HepG2 (cell line): ENCODE measurements around the gene TMEM121. TPM values are rescaled to one million over a fixed set of nuclear protein-coding genes. Genes with fewer than 3 reads are reported as not detected.

ENCODE experiments used
- ATAC-seq: fragments of 200-7000 bp; cut with Tn5 transposase; 3 replicates; pipeline ENCODE4 v1.9.1; 2020; ENCODE audit warnings: mild to moderate bottlenecking, moderate library complexity
- BruUV-seq: library from RNA; stranded (reverse); fragments of 400-500 nt; replicated peaks from 2 replicates; lab custom pipeline; 2021; lab: Mats Ljungman, UMichigan
- CTCF ChIA-PET: fragments of 300-600 bp; formaldehyde crosslinking; extraction: SDS; loops from one replicate; lab custom pipeline; 2021; ENCODE audit warnings: low total read pairs, inconsistent platforms, low intra/inter-chr PET ratio; lab: Yijun Ruan, JAX
- POLR2A ChIA-PET: fragments of 350-600 bp; sonication (Branson Sonifier 250); formaldehyde crosslinking; loops from one replicate; lab custom pipeline; 2020; ENCODE audit warnings: antibody characterized with exemption, inconsistent platforms; lab: Yijun Ruan, JAX
- DNase-seq: peaks from one replicate; pipeline ENCODE4 v3.0.0-alpha.2; 2015; ENCODE audit warnings: low spot score
- FAIRE-seq: peaks from 3 replicates; lab custom pipeline; 2011; peaks lifted over from hg19 to GRCh38; lab: Jason Lieb, UNC
- H2AFZ ChIP-seq: one replicate; pipeline ENCODE4 v1.6.1; 2011; ENCODE audit warnings: low read length, inconsistent platforms
- H3K27ac ChIP-seq: fragments of 300-600 bp; 3 replicates; pipeline ENCODE4 v1.8.0; 2011; ENCODE audit warnings: mixed run types, mild to moderate bottlenecking, mixed read lengths, low read length, inconsistent platforms; ENCODE audit not compliant: insufficient read depth; ENCODE audit errors: extremely low read length
- H3K27me3 ChIP-seq, 2 experiments: fragments of 200-600 bp in 1 of 2; 2 replicates in 1 of 2; 3 replicates in 1 of 2; pipeline versions ENCODE4 v1.6.0 to v1.8.0; 2011; ENCODE audit warnings: low read length in 2 of 2, mild to moderate bottlenecking in 2 of 2, moderate library complexity in 2 of 2, inconsistent platforms in 1 of 2; ENCODE audit not compliant: insufficient read depth in 2 of 2, control insufficient read depth in 1 of 2
- H3K36me3 ChIP-seq, 2 experiments: fragments of 200-600 bp in 1 of 2; replicated peaks in 1 of 2; 2 replicates in 1 of 2; 3 replicates in 1 of 2; pipeline versions ENCODE4 v1.5.1 to v1.8.0; 2011; ENCODE audit warnings: low read length in 2 of 2, inconsistent platforms in 1 of 2; ENCODE audit not compliant: insufficient read depth in 2 of 2, control insufficient read depth in 1 of 2
- H3K4me1 ChIP-seq: 2 replicates; pipeline ENCODE4 v1.5.1; 2012; ENCODE audit warnings: low read length, inconsistent platforms; ENCODE audit not compliant: insufficient read depth
- H3K4me2 ChIP-seq: 2 replicates; pipeline ENCODE4 v1.6.0; 2011; ENCODE audit warnings: low read depth, low read length, inconsistent platforms
- H3K4me3 ChIP-seq, 3 experiments: fragments of 200-600 bp in 1 of 3; sonication (generic), shearing (Covaris generic) in 1 of 3; replicated peaks in 1 of 3; 2 replicates each; pipeline ENCODE4 v1.5.1; 2011 to 2016; ENCODE audit warnings: low read length in 3 of 3, inconsistent platforms in 2 of 3, low read depth in 2 of 3, mild to moderate bottlenecking in 2 of 3, control low read depth in 1 of 3, mixed read lengths in 1 of 3; ENCODE audit not compliant: insufficient read depth in 1 of 3
- H3K79me2 ChIP-seq: one replicate; pipeline ENCODE4 v1.6.1; 2011; ENCODE audit warnings: low read length, inconsistent platforms; ENCODE audit not compliant: insufficient read depth
- H3K9ac ChIP-seq: 2 replicates; pipeline ENCODE4 v1.6.0; 2011; ENCODE audit warnings: mild to moderate bottlenecking, low read depth, low read length, inconsistent platforms; ENCODE audit not compliant: insufficient read depth
- H3K9me3 ChIP-seq: 2 replicates; pipeline ENCODE4 v1.5.1; 2012; ENCODE audit warnings: mild to moderate bottlenecking, low read length
- H4K20me1 ChIP-seq: 2 replicates; pipeline ENCODE4 v1.6.0; 2011; ENCODE audit warnings: inconsistent platforms, mild to moderate bottlenecking, low read length, moderate library complexity; ENCODE audit not compliant: insufficient read depth
- CC2D1A ChIP-seq: sonication (generic); formaldehyde crosslinking; IDR thresholded peaks from 2 replicates; pipeline ENCODE4 v1.8.1; 2023; ENCODE audit warnings: mild to moderate bottlenecking, missing genetic modification reagents
- FOXP1 ChIP-seq, 2 experiments: fragments of 450-650 bp in 1 of 2; IDR thresholded peaks; 2 replicates each; pipeline ENCODE4 v1.6.1; 2017 to 2018; ENCODE audit warnings: antibody characterized with exemption in 1 of 2
- HINFP ChIP-seq: sonication (generic); formaldehyde crosslinking; IDR thresholded peaks from 2 replicates; pipeline ENCODE4 v1.4.0; 2020; ENCODE audit warnings: low read depth, mild to moderate bottlenecking, missing genetic modification reagents
- HMGXB4 ChIP-seq, 2 experiments: sonication (generic) in 1 of 2; formaldehyde crosslinking in 1 of 2; IDR thresholded peaks; 2 replicates each; pipeline versions ENCODE4 v1.4.0 to v1.6.1; 2018 to 2020; ENCODE audit warnings: missing genetic modification reagents in 2 of 2, borderline replicate concordance in 1 of 2, low read depth in 1 of 2, mild to moderate bottlenecking in 1 of 2, missing biosample characterization in 1 of 2
- HNRNPK ChIP-seq: fragments of 200-400 bp; formaldehyde crosslinking; IDR thresholded peaks from 2 replicates; pipeline ENCODE4 v1.6.1; 2018; ENCODE audit warnings: low read length, low read depth, moderate library complexity, mild to moderate bottlenecking; ENCODE audit not compliant: poor library complexity, severe bottlenecking
- IKZF5 ChIP-seq: IDR thresholded peaks from 2 replicates; pipeline ENCODE4 v1.6.1; 2018; ENCODE audit warnings: missing genetic modification reagents, mild to moderate bottlenecking, missing compliant biosample characterization
- IRF2 ChIP-seq: IDR thresholded peaks from 2 replicates; pipeline ENCODE4 v1.6.1; 2018; ENCODE audit warnings: missing genetic modification reagents, missing compliant biosample characterization
- RFXAP ChIP-seq: sonication (generic); formaldehyde crosslinking; IDR thresholded peaks from 2 replicates; pipeline ENCODE4 v1.4.0; 2020; ENCODE audit warnings: missing genetic modification reagents, borderline replicate concordance
- SNAI1 ChIP-seq: sonication (generic); formaldehyde crosslinking; IDR thresholded peaks from 2 replicates; pipeline ENCODE4 v1.5.0; 2020; ENCODE audit warnings: mild to moderate bottlenecking, missing genetic modification reagents, borderline replicate concordance
- ZNF253 ChIP-seq: sonication (generic); formaldehyde crosslinking; IDR thresholded peaks from 2 replicates; pipeline ENCODE4 v1.8.0; 2022; ENCODE audit warnings: mild to moderate bottlenecking, missing genetic modification reagents, borderline replicate concordance
- ZNF292 ChIP-seq: sonication (generic); formaldehyde crosslinking; IDR thresholded peaks from 2 replicates; pipeline ENCODE4 v1.8.1; 2022; ENCODE audit warnings: mild to moderate bottlenecking, low read depth, missing genetic modification reagents, borderline replicate concordance
- WGBS: methylation state at CpG from one replicate; pipeline ENCODE4 v1.1.6; 2017; ENCODE audit warnings: low lambda C conversion rate; 5-methylcytosine and 5-hydroxymethylcytosine counted together
- in situ Hi-C: cut with HindIII; loops from 2 replicates; pipeline ENCODE4 v1.10.0; 2017; ENCODE audit warnings: low pct_unique_long_range_greater_than_20kb; ENCODE audit not compliant: extremely low pct_ligation_motif_present
- intact Hi-C: fragments of 100-400 bp; cut with micrococcal nuclease; formaldehyde crosslinking; loops from one replicate; pipeline ENCODE4 v1.10.0; 2022; ENCODE audit not compliant: unreplicated experiment
- polyA plus RNA-seq, 8 experiments: library from polyadenylated mRNA; depleted of rRNA in 3 of 8; stranded (reverse) in 7 of 8; unstranded in 1 of 8; fragments of >200 nt; fragmentation: Illumina TruSeq in 4 of 8; extraction: Trizol in 4 of 8; gene quantifications; 2 replicates each; pipeline versions ENCODE4 v1.2.1 to v1.2.3, GENCODE V29; 2011 to 2016; ENCODE audit warnings: low read depth in 4 of 8, missing spikeins in 1 of 8, mixed read lengths in 1 of 8; ENCODE audit not compliant: insufficient read depth in 1 of 8
- total RNA-seq, 5 experiments: library from RNA; depleted of rRNA; stranded (reverse); fragments of >200 nt; fragmentation: Illumina TruSeq; extraction: Trizol; gene quantifications; 2 replicates each; pipeline ENCODE4 v1.2.3, GENCODE V29; 2016; ENCODE audit warnings: low read depth in 1 of 5

The TMEM121 gene
- total and polyA plus RNA-seq, 2 of the 13 experiments (the other 11 are each of a cell fraction or from before 2014, with no cell fraction given): 6.6 to 19.0 TPM

- peak; percentile 82 to 90 for TF ChIP-seq HMGXB4 (CRISPR knock-in tag; IDR thresholded peaks at IDR 0.05; ENCODE audit: borderline replicate concordance in 1 of 2, low read depth in 1 of 2)
- peak; percentile 26; the same call in 1 of the 2 replicates for TF ChIP-seq RFXAP (CRISPR knock-in tag)
- peak; percentile 11 for TF ChIP-seq HNRNPK
Observed at GRCh38 chr14:105485739-105486162, 40.6 kb upstream of the TMEM121 start (continued).

- H3K9ac ChIP-seq: peak within 1 kb of the TSS; percentile 75
- H3K4me1 ChIP-seq: peaks cover 70% of the 10 kb centered on the region
- intact Hi-C loops: loop anchor here (5.0 kb wide), 1 partner anchor 74 kb away; no protein-coding TSS in a partner anchor
- TF ChIP-seq CC2D1A (CRISPR knock-in tag) (no peak), ZNF253 (CRISPR knock-in tag) (no peak), IRF2 (0 out of 2 replicates have a peak, but pooled peaks have one; percentile 3), RFXAP (CRISPR knock-in tag) (peak; percentile 13; the same call in 1 of the 2 replicates), HINFP (CRISPR knock-in tag) (peak; percentile 99), ZNF292 (CRISPR knock-in tag) (0 out of 2 replicates have a peak, but pooled peaks have one; percentile 6), IKZF5 (CRISPR knock-in tag) (0 out of 2 replicates have a peak, but pooled peaks have one; percentile 1), HMGXB4 (CRISPR knock-in tag; IDR thresholded peaks at IDR 0.05; ENCODE audit: borderline replicate concordance in 1 of 2, low read depth in 1 of 2) (peak in 1 of 2 experiments; percentile 6; a peak in 1 of 4 replicates), HNRNPK (peak; percentile 10), FOXP1 (IDR thresholded peaks at IDR 0.05) (no peak), FOXP1 (CRISPR knock-in tag; IDR thresholded peaks at IDR 0.05) (no peak), SNAI1 (no peak)
Observed at GRCh38 chr14:105486163-105486973, 40.0 kb upstream of the TMEM121 start, which contains the start of gene CRIP1. Gene CRIP1 (plus strand): TSS chr14:105486886. CDS start chr14:105487260, 374 bp downstream.

More at GRCh38 chr14:105486163-105486973, 40.0 kb upstream of the TMEM121 start, which contains the start of gene CRIP1:
- in situ Hi-C loops: loop anchor here (5.0 kb wide), 2 partner anchors 41 to 109 kb away; partner anchors contain the start of gene TMEM121
- H3K4me2 ChIP-seq: peak within 1 kb of the TSS; percentile 98
- ChIA-PET CTCF (interaction anchor here (1.6 to 1.7 kb wide), 2 partner anchors 38 to 116 kb away, joined by 6 to 13 read pairs; no protein-coding TSS in a partner anchor), POLR2A (interaction anchor here (0.8 to 1.1 kb wide), 4 partner anchors 10 to 88 kb away, joined by 3 read pairs; partner anchors contain the start of gene TEX22)
- DNase-seq: no peak
- H4K20me1 ChIP-seq: no peaks in the 10 kb centered on the region
- no peaks in the 10 kb centered on the region for H3K79me2 ChIP-seq
- no TSS peak for BruUV-seq
- ATAC-seq: no peak
- FAIRE-seq: no peak
- H3K27ac ChIP-seq: peak within 1 kb of the TSS; percentile 39
- H3K4me3 ChIP-seq: peak within 1 kb of the TSS; percentile 57 to 76 (median 68)
- no peaks in the 10 kb centered on the region for H3K9me3 ChIP-seq
- no peak within 1 kb of the TSS for H2AFZ ChIP-seq
- H3K27me3 ChIP-seq: peaks cover 2 to 32% of the 10 kb centered on the region in 2 experiments; a peak in 4 of 5 replicates
- WGBS: 8% methylated on average over 2 of the region's 56 CpGs
- H3K36me3 ChIP-seq: no peaks in the 10 kb centered on the region
